Activated CD8-positive, alpha-beta memory T cell treated with anti-CD3 and anti-CD28 coated beads, Interleukin-2, amount 50 U/mL, for 4 hours (primary cell): ENCODE results near the gene ZMYND10.
"Not testable (repeated sequence)": the region's sequence is repeated elsewhere in the genome, so short reads cannot be mapped to it uniquely, and the experiment has no call there.

Experiments
- DNase-seq: peaks from one replicate; pipeline ENCODE4 v3.0.0-alpha.2; 2020

The ZMYND10 gene

GRCh38 chr3:50324351-50325112, 21.0 kb downstream of the ZMYND10 start:
- DNase-seq = peak; percentile 66

DNA sequence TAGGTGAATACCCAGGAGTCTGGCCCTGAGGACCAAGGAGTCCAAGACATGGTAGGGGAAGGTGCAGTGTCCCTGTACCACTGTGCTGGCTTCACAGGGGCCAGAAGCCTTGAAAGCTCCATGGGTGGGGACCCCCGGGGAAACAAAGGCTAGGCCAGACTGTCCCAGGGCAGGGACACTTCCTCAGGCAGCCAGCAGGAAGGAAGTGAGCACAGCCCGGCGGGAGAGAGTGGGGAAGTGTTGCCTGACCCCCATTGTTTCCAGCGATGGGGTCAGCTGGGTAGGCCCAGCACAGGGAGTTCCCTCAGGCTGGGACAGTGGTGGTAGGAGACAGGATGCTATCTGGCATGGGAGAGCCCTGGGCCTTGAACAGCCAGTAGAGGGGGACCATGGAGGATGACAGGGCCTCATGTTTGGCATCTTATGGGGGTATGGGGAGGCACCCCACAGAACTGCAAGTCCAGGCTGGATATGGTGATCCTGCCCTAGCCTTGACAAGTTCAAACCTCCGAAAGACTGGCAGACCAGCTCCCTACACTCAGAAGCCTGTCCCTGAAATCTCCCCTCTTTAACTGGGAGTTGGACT, 21.8 kb downstream of the ZMYND10 start:
- no peak for DNase-seq

DNA sequence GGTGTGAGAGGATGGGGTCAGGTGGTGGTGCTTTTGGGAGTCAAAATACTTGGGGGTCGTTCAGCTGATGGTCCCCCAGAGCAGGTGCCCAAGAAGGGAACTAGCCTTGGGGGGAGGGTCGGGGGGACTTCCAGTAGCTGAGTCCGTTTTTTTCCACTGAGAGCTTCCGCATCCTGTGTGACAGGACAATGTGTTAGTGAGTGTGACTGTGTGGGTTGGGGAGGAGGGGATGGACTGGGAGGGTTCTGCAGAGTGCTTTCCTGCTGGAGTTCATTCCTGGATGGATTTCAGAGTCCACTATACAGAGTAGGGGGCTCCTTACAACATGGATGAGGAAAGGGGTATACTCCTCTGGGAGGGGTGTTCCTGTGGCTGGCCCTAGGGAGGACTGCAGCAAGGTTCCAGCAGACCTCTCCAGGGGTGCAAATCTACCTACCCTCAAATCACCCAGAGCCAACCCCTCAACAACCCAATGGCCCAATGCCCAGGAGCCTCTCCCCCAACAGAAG, 22.4 kb downstream of the ZMYND10 start:
- no peak for DNase-seq

DNA sequence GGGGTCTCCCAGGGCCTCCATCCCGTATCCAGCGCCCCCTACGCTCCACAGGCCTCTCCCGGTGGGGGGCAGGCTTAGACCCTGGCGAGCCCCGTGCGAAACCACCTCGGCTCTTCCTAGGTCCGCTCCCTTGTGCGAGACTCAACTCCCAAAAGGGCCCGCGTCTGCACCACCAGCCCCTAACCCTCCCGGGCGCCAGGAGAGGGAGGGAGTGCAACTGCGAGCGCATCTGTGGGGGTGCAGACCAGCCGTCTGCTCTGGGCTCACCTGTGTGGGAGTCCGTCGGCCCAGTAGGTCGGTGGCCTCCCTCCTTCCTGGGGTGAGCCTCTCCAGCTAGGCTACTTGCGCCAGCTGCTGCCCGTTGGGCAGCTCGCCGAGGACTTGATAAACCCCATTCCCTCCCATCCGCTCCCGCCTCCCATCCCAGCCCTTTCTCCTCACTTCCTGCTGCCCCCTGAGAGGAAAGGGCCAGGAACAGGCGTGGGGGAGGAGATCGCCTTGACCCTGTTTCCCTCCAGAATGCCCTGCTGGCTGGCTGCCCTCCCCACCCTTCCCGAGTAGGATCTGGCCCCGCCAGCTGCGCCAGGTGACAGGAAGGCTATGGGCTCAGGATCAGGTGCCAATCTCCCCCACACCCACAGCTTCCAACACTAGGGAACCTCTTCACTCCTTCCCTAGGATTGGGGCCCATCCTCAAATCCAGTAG, 23.0 kb downstream of the ZMYND10 start, which contains the start of gene HYAL2:
Gene HYAL2 (minus strand): TSS at position 360 of the 706 bp plus-strand sequence. CDS start 2,256 bp downstream, outside the sequence.
- no peak for DNase-seq

DNA sequence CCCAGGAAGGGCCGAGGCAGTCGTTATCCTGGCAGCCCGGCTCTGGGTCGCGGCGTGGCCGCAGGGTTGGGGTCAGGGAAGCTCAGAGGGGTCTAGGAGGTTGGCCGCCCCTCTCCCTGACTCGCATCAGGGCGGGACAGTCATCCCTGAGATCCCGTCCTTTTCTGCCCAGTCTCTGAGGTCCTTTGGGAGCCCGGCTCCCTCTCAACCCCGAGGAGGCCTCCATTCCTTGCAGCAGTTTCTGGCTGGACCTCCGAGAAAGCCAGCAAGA, 23.5 kb downstream of the ZMYND10 start:
- no peak for DNase-seq

DNA sequence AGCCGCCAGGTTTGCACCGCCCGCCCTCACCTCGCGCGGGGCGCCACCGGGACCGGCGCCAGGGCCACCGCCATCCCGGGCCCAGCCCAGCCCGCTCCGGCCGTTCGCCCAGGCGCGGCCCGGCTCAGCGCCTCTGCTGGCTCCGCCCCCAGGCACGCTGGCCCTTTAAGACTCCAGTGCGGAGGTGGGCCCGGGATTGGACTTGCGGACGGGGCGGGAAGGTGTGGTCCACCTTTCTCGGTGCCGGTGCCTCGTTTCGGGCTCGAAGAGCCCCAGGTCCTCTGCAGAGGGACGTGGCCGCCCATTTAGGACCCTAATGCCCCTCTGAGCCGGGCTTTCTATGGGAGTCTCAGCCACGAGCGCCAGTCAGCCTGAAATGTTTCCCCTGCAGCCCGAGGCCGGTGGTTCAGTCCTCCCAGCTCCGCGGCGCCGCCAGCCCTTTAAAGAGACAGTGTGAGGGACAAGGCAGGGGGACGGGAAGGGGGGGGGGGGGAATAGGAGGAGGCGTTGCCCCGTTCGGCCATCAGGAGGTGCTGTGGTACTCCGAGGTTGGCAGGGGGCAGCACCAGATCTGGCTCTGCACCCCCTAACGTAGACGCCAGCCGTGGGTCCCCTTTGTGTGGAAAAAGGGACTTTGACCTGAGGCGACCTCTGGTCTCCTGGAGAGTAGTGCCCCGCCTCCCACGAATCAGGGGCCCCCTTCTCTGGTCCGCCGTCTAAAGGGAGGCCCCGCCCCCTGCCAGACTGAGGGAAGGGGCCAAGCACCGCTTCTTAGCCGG, 24.0 kb downstream of the ZMYND10 start:
- DNase-seq = peak; percentile 78

DNA sequence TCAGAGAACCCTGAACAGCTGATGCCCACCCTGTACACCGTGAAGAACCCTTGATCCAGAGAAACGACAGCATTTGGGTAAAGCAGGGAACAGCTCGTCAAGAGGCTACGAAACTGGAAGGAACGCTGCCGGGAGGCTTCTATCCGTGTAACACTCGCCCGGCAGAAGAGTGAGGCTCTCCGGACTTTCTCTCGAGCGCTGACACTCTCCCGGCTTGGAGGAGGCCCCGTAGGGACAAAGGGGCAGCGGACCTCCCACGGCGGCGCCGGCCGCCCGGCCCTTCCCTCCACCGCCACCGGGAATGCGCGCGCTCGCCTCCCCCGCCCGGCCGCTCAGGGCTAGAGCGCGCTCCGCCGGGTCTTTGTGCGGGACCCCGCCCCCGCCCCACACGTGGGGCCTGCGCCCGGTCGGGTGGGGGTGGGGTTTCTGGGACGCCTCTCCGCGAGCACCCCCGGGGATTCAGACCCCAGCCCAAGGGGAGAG, 24.6 kb downstream of the ZMYND10 start:
- peak; percentile 67 for DNase-seq

- DNase-seq = no peak
These were observed 25.5 kb downstream of the ZMYND10 start for GRCh38 chr3:50319894-50320625.

GRCh38 chr3:50319181-50319893, 26.2 kb downstream of the ZMYND10 start:
- no peak for DNase-seq

- no peak for DNase-seq
These were observed 26.9 kb downstream of the ZMYND10 start for GRCh38 chr3:50318615-50319014.

- no peak for DNase-seq
These were observed 27.4 kb downstream of the ZMYND10 start for GRCh38 chr3:50318163-50318562.

- no peak for DNase-seq
These were observed 28.2 kb downstream of the ZMYND10 start for GRCh38 chr3:50317300-50317699.

DNA sequence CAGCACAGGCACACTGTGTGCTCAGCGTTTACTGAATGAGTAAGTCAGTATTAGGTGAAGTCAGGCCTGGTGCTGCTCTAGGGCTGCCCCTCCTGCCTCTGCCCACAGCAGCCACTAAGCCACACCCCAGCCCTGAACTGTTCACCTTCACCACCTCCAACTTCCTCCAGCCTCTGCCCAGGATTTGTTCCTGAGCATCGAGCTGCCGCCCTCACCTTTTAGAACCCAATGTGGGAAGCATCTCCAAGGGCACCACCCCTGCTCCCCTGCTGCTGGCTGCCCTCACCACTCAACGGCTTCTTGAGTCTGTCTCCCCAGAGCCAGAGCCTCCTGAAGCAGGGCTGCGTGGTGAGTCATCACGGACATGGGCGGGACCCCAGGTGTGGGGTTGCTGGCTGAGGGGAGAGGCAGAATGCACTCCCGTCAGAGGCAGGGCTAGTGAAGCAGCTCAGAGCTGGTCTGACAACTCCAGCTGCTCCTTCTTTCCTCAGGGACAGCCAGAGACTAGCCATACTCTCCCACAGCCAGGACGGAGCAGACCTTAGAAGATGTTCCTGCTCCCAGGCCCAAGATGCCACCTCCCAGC, 28.8 kb downstream of the ZMYND10 start:
- peak; percentile 80 for DNase-seq

- no peak for DNase-seq
These were observed 30.7 kb downstream of the ZMYND10 start for GRCh38 chr3:50314816-50315215.

DNA sequence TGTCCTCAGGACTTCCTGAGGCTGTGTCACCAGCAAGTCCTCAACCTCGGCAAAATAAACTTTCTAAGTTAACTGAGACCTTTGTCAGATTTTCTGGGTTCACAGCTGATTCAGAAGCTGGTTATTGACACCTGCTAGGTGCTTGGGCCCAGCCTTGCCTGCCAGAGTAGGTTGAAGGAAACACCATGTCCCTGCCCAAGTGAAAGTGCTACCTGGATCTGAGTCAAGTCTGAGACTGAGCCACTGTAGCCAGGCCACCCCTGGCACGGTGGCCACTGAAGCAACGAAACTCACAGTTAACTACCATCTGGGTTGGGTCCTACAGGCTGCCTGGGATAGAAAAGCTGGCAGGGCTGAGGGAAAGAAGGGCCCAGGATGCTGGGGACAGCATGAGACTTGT, 31.2 kb downstream of the ZMYND10 start:
- DNase-seq = no peak

DNA sequence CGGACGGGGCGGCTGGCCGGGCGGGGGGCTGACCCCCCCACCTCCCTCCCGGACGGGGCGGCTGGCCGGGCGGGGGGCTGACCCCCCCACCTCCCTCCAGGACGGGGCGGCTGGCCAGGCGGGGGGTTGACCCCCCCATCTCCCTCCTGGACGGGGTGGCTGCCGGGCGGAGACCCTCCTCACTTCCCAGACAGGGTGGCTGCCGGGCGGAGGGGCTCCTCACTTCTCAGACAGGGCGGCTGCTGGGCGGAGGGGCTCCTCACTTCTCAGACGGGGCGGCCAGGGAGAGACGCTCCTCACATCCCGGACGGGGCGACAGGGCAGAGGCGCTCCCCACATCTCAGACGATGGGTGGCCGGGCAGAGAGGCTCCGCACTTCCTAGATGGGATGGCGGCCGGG, 33.5 kb downstream of the ZMYND10 start:
- not testable (repeated sequence) for DNase-seq

- no peak for DNase-seq
These were observed 40.9 kb downstream of the ZMYND10 start for GRCh38 chr3:50304601-50305000.

DNA sequence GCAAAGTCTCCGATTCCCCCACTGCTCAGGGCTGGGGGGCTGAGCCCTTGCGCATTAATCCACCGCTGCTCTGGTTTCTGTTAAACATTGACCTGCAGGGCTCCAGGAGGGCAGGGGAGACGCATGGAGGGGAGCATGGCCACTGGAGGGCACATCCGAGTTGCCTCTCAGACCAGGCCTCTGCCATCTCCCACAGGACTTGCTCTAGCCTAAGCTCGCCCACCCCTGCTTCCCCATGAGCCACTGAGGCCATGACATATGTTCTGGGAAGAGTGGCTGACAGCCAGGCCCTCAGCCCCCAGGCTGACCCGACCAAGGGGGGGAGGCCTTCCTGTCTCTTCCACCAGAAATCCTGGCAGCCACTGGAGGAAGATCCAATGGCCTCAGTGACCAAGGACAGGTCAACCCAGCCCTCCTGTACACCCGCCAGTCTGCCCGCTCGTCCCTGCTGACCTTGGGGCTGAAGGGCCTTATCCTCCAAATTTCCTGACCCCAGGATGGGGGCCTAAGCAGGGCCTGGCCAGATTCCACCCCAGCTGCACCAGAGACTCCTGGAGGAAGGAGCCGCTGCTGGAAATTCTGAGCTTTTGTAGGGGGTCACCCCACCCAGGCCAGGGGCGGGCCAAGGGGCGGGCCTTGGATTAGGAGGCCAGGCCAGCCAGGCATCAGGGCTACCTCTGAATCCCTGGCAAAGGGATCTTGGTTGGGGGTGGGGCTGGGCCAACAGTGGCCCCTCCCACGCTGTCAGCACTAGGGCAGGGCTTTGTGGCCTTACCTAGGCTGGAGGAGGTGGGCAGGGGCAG, 42.3 kb downstream of the ZMYND10 start, which contains the start of gene HYAL1:
Gene HYAL1 (minus strand): TSS at position 562 of the 803 bp plus-strand sequence. CDS start 618 bp downstream, outside the sequence.
- DNase-seq = no peak

GRCh38 chr3:50302095-50303012, 43.2 kb downstream of the ZMYND10 start:
- no peak for DNase-seq
